ENCODE measurements around the gene PRKD1.

The PRKD1 gene

DNA sequence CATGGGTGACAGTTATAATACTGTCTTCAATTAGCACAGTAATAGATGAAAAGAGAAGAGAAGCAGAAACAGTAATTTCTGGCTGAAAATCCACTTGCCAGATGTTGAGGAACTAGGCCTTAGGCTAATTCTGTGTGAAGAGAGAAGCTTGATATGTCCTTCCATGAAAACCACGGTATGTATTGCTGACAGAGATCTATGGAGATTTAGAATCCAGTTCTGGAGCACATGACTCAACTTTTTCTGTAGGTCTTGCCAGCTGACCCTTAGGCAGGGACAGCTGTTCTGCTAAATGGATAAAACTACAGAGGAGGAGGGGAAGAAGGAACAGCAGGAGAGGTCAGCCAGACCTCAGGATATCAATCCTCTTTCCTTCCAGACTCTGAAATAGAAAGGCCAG, 211.5 kb downstream of the PRKD1 start:
- no peak for TF ChIP-seq TCF4 (CRISPR knock-in tag; IDR thresholded peaks at IDR 0.05; ENCODE audit: borderline replicate concordance)
- no peak for TF ChIP-seq SNAI2 (CRISPR knock-in tag; IDR thresholded peaks at IDR 0.05)
- TF ChIP-seq POU6F1 (CRISPR knock-in tag; IDR thresholded peaks at IDR 0.05; ENCODE audit: borderline replicate concordance, low read depth) = no peak
- no peak for TF ChIP-seq BACH2 (CRISPR knock-in tag; IDR thresholded peaks at IDR 0.05; ENCODE audit: borderline replicate concordance)
- no peak for TF ChIP-seq OSR1 (CRISPR knock-in tag; IDR thresholded peaks at IDR 0.05)
- no peak for TF ChIP-seq ARNTL (CRISPR knock-in tag; IDR thresholded peaks at IDR 0.05; ENCODE audit: borderline replicate concordance, low read depth)
- TF ChIP-seq ZC3H10 (CRISPR knock-in tag; IDR thresholded peaks at IDR 0.05) = no peak
- TF ChIP-seq RARB (CRISPR knock-in tag; IDR thresholded peaks at IDR 0.05) = no peak
- no peak for TF ChIP-seq ZFP30 (CRISPR knock-in tag; IDR thresholded peaks at IDR 0.05)
- no peak for TF ChIP-seq ESRRG (CRISPR knock-in tag; IDR thresholded peaks at IDR 0.05)
- TF ChIP-seq ZNF8 (CRISPR knock-in tag; IDR thresholded peaks at IDR 0.05) = no peak
- no peak for TF ChIP-seq CSDC2 (CRISPR knock-in tag; IDR thresholded peaks at IDR 0.05)
- no peak for TF ChIP-seq ZNF70 (CRISPR knock-in tag; IDR thresholded peaks at IDR 0.05)
- no peak for TF ChIP-seq TOX (CRISPR knock-in tag; IDR thresholded peaks at IDR 0.05; ENCODE audit: borderline replicate concordance)
- TF ChIP-seq PPARA (CRISPR knock-in tag; IDR thresholded peaks at IDR 0.05; ENCODE audit: borderline replicate concordance) = no peak
- no peak for TF ChIP-seq ISL1 (CRISPR knock-in tag; IDR thresholded peaks at IDR 0.05)
- no peak for TF ChIP-seq CSRNP3 (CRISPR knock-in tag; IDR thresholded peaks at IDR 0.05)
- TF ChIP-seq, protein P1, sequence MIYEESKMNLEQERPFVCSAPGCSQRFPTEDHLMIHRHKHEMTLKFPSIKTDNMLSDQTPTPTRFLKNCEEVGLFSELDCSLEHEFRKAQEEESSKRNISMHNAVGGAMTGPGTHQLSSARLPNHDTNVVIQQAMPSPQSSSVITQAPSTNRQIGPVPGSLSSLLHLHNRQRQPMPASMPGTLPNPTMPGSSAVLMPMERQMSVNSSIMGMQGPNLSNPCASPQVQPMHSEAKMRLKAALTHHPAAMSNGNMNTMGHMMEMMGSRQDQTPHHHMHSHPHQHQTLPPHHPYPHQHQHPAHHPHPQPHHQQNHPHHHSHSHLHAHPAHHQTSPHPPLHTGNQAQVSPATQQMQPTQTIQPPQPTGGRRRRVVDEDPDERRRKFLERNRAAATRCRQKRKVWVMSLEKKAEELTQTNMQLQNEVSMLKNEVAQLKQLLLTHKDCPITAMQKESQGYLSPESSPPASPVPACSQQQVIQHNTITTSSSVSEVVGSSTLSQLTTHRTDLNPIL (CRISPR knock-in tag; IDR thresholded peaks at IDR 0.05; ENCODE audit: low read depth) = no peak
- TF ChIP-seq, protein P2, sequence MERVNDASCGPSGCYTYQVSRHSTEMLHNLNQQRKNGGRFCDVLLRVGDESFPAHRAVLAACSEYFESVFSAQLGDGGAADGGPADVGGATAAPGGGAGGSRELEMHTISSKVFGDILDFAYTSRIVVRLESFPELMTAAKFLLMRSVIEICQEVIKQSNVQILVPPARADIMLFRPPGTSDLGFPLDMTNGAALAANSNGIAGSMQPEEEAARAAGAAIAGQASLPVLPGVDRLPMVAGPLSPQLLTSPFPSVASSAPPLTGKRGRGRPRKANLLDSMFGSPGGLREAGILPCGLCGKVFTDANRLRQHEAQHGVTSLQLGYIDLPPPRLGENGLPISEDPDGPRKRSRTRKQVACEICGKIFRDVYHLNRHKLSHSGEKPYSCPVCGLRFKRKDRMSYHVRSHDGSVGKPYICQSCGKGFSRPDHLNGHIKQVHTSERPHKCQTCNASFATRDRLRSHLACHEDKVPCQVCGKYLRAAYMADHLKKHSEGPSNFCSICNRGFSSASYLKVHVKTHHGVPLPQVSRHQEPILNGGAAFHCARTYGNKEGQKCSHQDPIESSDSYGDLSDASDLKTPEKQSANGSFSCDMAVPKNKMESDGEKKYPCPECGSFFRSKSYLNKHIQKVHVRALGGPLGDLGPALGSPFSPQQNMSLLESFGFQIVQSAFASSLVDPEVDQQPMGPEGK (CRISPR knock-in tag; IDR thresholded peaks at IDR 0.05; ENCODE audit: borderline replicate concordance) = no peak
- no peak for ATAC-seq

- no peak for ATAC-seq
- no peak for TF ChIP-seq ZNF565 (CRISPR knock-in tag; conservative IDR thresholded peaks at IDR 0.05; ENCODE audit: low read depth)
- TF ChIP-seq SNAI2 (CRISPR knock-in tag; IDR thresholded peaks at IDR 0.05) = no peak
- no peak for TF ChIP-seq ZFP3 (CRISPR knock-in tag; IDR thresholded peaks at IDR 0.05)
- TF ChIP-seq GLIS3 (CRISPR knock-in tag; IDR thresholded peaks at IDR 0.05) = no peak
- TF ChIP-seq BACH2 (CRISPR knock-in tag; IDR thresholded peaks at IDR 0.05; ENCODE audit: borderline replicate concordance) = no peak
- no peak for TF ChIP-seq CSDC2 (CRISPR knock-in tag; IDR thresholded peaks at IDR 0.05)
- no peak for TF ChIP-seq POU6F1 (CRISPR knock-in tag; IDR thresholded peaks at IDR 0.05; ENCODE audit: borderline replicate concordance, low read depth)
- no peak for TF ChIP-seq PPARA (CRISPR knock-in tag; IDR thresholded peaks at IDR 0.05; ENCODE audit: borderline replicate concordance)
- TF ChIP-seq, protein P1 (CRISPR knock-in tag; IDR thresholded peaks at IDR 0.05; ENCODE audit: low read depth) = no peak
- TF ChIP-seq TSHZ2 (CRISPR knock-in tag; IDR thresholded peaks at IDR 0.05) = no peak
- TF ChIP-seq ZNF8 (CRISPR knock-in tag; IDR thresholded peaks at IDR 0.05) = no peak
- TF ChIP-seq CSRNP3 (CRISPR knock-in tag; IDR thresholded peaks at IDR 0.05) = no peak
- TF ChIP-seq ZNF70 (CRISPR knock-in tag; IDR thresholded peaks at IDR 0.05) = no peak
- TF ChIP-seq ESRRG (CRISPR knock-in tag; IDR thresholded peaks at IDR 0.05) = no peak
- TF ChIP-seq ZFP30 (CRISPR knock-in tag; IDR thresholded peaks at IDR 0.05) = no peak
- no peak for TF ChIP-seq ARNTL (CRISPR knock-in tag; IDR thresholded peaks at IDR 0.05; ENCODE audit: borderline replicate concordance, low read depth)
- TF ChIP-seq ISL1 (CRISPR knock-in tag; IDR thresholded peaks at IDR 0.05) = no peak
- TF ChIP-seq, protein P2 (CRISPR knock-in tag; IDR thresholded peaks at IDR 0.05; ENCODE audit: borderline replicate concordance) = no peak
- no peak for TF ChIP-seq ZC3H10 (CRISPR knock-in tag; IDR thresholded peaks at IDR 0.05)
These were observed 215.0 kb downstream of the PRKD1 start for GRCh38 chr14:29712601-29713000.

Measured in SK-N-SH treated with all-trans-retinoic acid at 6 μM for 48 hours (cell line).